Prostate gland (tissue), 2 donors: ENCODE results near the gene ESR2. TPM values are rescaled to one million over a fixed set of nuclear protein-coding genes. Genes with fewer than 3 reads are reported as not detected.

Experiments
- DNase-seq: peaks from one replicate; pipeline ENCODE4 v3.0.0-alpha.2; 2019; ENCODE audit warnings: low spot score
- H3K27ac ChIP-seq, 2 donors: fragments of 200-600 bp; sonication (generic); 2 replicates each; pipeline ENCODE4 v1.5.1; 2017 to 2019
- H3K27me3 ChIP-seq: fragments of 200-600 bp; sonication (generic); replicated peaks from 2 replicates; pipeline ENCODE4 v1.5.1; 2019; ENCODE audit not compliant: insufficient read depth
- H3K36me3 ChIP-seq, 2 donors: fragments of 200-600 bp; sonication (generic); 1 replicate in 1 of 2; 2 replicates in 1 of 2; pipeline versions ENCODE4 v1.5.1 to v1.8.1; 2017 to 2019
- H3K4me1 ChIP-seq: fragments of 200-600 bp; sonication (generic); replicated peaks from 2 replicates; pipeline ENCODE4 v1.5.1; 2019
- H3K4me3 ChIP-seq, 2 donors: fragments of 200-600 bp; sonication (generic); 2 replicates each; pipeline ENCODE4 v1.5.1; 2017 to 2019
- H3K9me3 ChIP-seq: fragments of 200-600 bp; sonication (generic); 2 replicates; pipeline ENCODE4 v1.5.1; 2017
- POLR2A ChIP-seq: fragments of 450-650 bp; IDR thresholded peaks from one replicate; pipeline ENCODE4 v1.6.1; 2016; ENCODE audit warnings: antibody characterized with exemption, mild to moderate bottlenecking
- POLR2AphosphoS5 ChIP-seq: sonication (generic); formaldehyde crosslinking; IDR thresholded peaks from one replicate; pipeline ENCODE4 v1.6.1; 2017; ENCODE audit warnings: antibody characterized with exemption
- WGBS: methylation state at CpG from one replicate; pipeline ENCODE4 v1.1.5; 2018; 5-methylcytosine and 5-hydroxymethylcytosine counted together
- intact Hi-C: fragments of 100-400 bp; cut with DNase I; formaldehyde crosslinking; loops from one replicate; pipeline ENCODE4 v1.14.2; 2022
- total RNA-seq, 2 donors: library from RNA; depleted of rRNA; stranded (reverse); fragments of >200 nt; gene quantifications; one replicate each; pipeline ENCODE4 v1.1.0, GENCODE V29; 2016
- TF ChIP-seq, protein P1 (sequence below), 4 experiments: fragments of 200-600 bp in 2 of 4; fragments of 450-650 bp in 2 of 4; sonication (generic) in 2 of 4; IDR thresholded peaks; 1 replicate in 3 of 4; 2 replicates in 1 of 4; pipeline ENCODE4 v1.5.1; 2016 to 2019; ENCODE audit warnings: antibody characterized with exemption in 4 of 4, mild to moderate bottlenecking in 2 of 4, moderate library complexity in 2 of 4

ESR2 gene
- total RNA-seq, 2 donors from 2014 or later = 0.68 to 21.4 TPM

- Histone ChIP-seq H3K9me3 (no peaks in the 10 kb centered on the region), H3K27me3 (no peaks in the 10 kb centered on the region), H3K4me3 (no peak overlapping the region), H3K36me3 (no peaks in the 10 kb centered on the region), H3K4me1 (no peaks in the 10 kb centered on the region), H3K27ac (no peak overlapping the region)
- WGBS = 26% methylated on average over 4 of the region's 4 CpGs
- TF ChIP-seq, protein P1, sequence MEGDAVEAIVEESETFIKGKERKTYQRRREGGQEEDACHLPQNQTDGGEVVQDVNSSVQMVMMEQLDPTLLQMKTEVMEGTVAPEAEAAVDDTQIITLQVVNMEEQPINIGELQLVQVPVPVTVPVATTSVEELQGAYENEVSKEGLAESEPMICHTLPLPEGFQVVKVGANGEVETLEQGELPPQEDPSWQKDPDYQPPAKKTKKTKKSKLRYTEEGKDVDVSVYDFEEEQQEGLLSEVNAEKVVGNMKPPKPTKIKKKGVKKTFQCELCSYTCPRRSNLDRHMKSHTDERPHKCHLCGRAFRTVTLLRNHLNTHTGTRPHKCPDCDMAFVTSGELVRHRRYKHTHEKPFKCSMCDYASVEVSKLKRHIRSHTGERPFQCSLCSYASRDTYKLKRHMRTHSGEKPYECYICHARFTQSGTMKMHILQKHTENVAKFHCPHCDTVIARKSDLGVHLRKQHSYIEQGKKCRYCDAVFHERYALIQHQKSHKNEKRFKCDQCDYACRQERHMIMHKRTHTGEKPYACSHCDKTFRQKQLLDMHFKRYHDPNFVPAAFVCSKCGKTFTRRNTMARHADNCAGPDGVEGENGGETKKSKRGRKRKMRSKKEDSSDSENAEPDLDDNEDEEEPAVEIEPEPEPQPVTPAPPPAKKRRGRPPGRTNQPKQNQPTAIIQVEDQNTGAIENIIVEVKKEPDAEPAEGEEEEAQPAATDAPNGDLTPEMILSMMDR (IDR thresholded peaks at IDR 0.05) = no peak
- no peak for TF ChIP-seq POLR2A
- TF ChIP-seq POLR2AphosphoS5 = no peak
- intact Hi-C loops = no loop called here
- peak; percentile 14 for DNase-seq
Measured at GRCh38 chr14:64244279-64244678, 49.9 kb downstream of the ESR2 start.

GRCh38 chr14:64238631-64239030 is 55.5 kb downstream of the ESR2 start:
- TF ChIP-seq POLR2A (no peak), POLR2AphosphoS5 (no peak)
- TF ChIP-seq, protein P1 (IDR thresholded peaks at IDR 0.05) = no peak
- Histone ChIP-seq H3K4me3 (no peak overlapping the region), H3K4me1 (no peaks in the 10 kb centered on the region), H3K36me3 (no peaks in the 10 kb centered on the region), H3K27me3 (no peaks in the 10 kb centered on the region), H3K9me3 (no peaks in the 10 kb centered on the region), H3K27ac (no peak overlapping the region)
- WGBS = 23% methylated on average over 2 of the region's 2 CpGs
- no peak for DNase-seq
- intact Hi-C loops = no loop called here

GRCh38 chr14:64238049-64238448 is 56.1 kb downstream of the ESR2 start:
- Histone ChIP-seq H3K27me3 (no peaks in the 10 kb centered on the region), H3K4me1 (no peaks in the 10 kb centered on the region), H3K4me3 (no peak overlapping the region), H3K36me3 (no peaks in the 10 kb centered on the region), H3K9me3 (no peaks in the 10 kb centered on the region), H3K27ac (no peak overlapping the region)
- WGBS = 83% methylated on average over 6 of the region's 6 CpGs
- intact Hi-C loops = no loop called here
- no peak for DNase-seq
- TF ChIP-seq POLR2AphosphoS5 (no peak), POLR2A (no peak)
- TF ChIP-seq, protein P1 (IDR thresholded peaks at IDR 0.05) = no peak

DNA sequence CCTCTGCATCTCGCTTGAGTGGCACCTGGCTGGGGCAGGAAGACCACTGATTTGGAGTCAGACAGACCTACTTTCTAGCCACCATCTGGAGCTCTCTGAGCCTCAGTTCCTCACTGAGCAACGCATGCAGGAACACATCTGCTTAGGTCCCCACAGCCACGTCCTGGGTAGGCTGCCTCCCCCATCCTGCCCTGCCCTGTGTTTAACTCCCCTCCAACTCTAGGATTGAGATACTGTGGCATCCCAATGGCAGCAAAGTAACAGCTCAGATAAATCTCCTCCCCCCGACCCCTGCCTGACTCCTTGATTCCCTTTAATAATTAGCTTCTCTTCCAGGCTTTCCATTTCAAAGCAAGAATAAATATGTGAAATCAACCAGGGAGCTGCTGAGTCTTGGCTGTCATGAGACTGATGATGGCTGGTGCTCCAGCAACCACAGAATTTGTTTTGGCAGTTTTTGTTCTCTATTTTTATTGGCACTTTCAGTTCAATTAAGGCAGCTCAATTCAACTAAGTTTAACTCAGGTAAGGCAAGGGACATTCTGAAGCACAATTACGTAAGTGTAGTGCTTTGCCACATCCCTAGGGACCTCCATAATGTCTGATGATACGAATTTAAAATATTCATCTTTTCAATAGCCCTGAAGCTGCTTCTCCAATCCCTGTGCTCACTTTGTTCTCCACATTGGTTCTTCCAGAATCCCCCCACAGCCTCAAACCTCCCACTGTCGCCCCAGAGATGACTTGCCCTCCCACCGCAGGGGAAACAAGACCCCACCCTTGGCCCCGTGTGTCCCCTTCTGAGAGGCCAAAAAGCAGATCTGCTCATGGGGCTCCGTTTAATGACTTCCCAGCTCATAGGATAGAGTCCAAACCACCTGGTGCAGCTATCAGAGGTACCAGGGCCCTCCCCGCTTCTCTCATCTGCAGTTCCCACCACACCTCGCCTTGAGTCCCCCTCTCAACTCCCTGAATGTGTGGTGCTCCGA is 58.2 kb downstream of the ESR2 start:
- TF ChIP-seq POLR2A = no peak
- TF ChIP-seq POLR2AphosphoS5 = no peak
- TF ChIP-seq, protein P1 (IDR thresholded peaks at IDR 0.05) = no peak
- DNase-seq = no peak
- no peaks in the 10 kb centered on the region for H3K27me3 ChIP-seq
- WGBS = 80% methylated on average over 13 of the region's 13 CpGs
- H3K9me3 ChIP-seq = no peaks in the 10 kb centered on the region
- intact Hi-C loops = no loop called here
- H3K36me3 ChIP-seq = no peaks in the 10 kb centered on the region
- H3K4me3 ChIP-seq = no peak overlapping the region
- H3K4me1 ChIP-seq = no peaks in the 10 kb centered on the region
- no peak overlapping the region for H3K27ac ChIP-seq
